Activated CD8-positive, alpha-beta memory T cell treated with anti-CD3 and anti-CD28 coated beads, Interleukin-2, amount 50 U/mL, for 4 hours (primary cell): ENCODE results near the gene ATP9B.
A peak's percentile ranks its signal among the peaks of the same experiment; 100 is the strongest.

Source experiments
- DNase-seq: peaks from one replicate; pipeline ENCODE4 v3.0.0-alpha.2; 2020

Gene ATP9B

GRCh38 chr18:79387214-79387613, 318.0 kb downstream of the ATP9B start:
- DNase-seq = no peak

- no peak for DNase-seq
These were observed 318.4 kb downstream of the ATP9B start for GRCh38 chr18:79387615-79388014.

- peak; percentile 6 for DNase-seq
These were observed 318.8 kb downstream of the ATP9B start for GRCh38 chr18:79388043-79388442.

DNA sequence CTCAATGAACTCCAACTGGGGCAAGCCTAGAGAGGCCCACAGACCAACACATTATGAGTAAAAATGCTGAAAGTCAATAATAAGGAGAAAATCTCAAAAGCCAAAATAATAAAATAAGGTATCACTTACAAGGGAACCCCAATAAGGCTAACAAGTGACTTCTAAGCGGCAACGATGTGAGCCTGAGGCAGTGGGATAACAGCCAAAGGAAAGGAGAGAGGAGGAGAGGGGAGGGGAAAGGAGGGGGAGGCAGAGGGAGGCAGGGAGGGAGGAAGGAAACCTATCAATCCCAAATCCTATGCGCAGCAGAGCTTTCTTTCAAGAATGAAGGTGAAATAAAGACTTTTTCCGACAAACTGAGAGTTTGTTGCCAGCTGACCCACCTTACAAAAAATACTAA, 320.5 kb downstream of the ATP9B start:
- DNase-seq = no peak

DNA sequence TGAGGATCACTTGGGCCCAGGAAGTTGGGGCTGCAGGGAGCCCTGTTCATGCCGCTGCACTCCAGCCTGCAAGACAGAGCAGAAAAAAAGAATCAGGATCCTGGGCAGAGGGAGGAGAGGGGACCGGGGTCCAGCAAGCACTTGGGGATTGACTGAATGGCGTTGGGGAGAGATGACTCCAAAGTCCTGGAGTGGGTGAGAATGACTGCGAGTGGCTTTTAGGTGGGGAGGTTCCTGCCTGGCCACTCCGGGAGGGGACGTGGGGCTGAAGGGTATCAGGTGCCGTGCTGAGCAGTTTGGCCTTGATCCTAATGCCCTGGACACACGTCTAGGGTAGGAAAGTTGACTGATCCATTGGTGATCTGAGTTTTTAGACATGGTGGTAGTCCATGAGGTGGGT, 323.0 kb downstream of the ATP9B start:
- DNase-seq = peak; percentile 12

DNA sequence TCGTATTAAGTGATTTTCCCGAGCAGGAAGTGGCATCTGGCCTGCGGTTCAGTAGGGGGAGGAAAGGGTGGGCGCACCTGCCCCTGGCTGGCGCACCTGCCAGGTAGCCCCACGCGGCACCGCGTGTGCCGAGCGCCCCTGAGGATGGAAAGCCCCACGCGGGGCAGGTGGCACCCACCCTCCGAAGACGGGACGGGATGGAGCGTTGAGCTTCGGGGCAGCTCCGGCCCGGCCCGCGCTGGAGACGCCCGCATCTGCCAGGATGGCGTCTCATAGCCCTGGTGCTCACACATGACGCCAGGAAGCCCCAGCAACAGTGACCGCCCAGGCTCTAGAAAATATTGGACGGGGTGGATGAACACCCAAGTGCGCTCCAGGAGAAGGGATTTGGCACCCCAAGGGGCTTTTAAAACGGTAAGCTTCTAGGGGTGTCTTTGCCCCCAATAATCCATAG, 324.0 kb downstream of the ATP9B start:
- DNase-seq = peak; percentile 41

DNA sequence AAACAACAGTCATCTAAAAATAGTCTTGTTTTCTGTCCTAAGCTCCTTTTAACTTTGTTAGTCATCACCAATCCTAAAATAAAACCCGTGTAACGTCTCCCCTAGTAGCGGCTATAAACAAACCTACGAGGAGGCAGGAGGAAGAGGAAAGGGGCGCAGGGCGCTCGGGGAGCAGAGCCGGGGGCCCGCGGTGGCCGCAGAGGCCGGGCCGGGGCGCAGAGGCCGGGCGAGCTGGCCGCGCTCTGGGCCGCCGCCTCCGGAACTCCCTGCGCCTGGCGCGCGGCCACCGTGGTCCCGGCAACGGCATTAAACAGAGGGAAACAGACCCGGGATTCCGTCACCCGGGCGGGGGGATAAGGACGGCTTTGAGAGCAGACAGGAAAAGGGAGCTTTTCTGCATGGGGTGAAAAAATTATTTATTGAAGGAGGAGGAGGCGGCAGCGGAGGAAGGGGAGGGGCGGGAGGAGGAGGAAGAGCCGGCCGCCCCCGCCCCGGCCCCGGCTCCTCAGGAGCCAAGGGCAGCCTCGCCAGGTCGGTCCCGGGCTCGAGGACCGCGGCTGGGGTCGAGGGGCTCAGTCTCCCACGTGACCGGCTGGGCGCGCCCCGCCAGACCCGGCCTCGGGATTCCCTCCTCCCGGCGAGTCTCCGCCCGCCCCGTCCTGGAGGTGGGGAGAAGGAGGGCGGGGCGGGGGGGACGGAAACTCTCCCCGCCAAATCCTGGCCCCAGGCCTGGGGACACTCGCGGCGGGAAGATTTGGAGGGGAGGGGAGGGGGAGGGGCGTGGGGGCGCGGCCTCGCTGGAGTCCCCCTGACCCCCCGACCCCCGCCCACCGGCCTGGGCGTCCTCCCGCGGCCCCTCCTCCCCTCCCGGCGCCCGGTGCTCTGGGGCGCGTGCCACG, 324.7 kb downstream of the ATP9B start:
- peak; percentile 47 for DNase-seq

DNA sequence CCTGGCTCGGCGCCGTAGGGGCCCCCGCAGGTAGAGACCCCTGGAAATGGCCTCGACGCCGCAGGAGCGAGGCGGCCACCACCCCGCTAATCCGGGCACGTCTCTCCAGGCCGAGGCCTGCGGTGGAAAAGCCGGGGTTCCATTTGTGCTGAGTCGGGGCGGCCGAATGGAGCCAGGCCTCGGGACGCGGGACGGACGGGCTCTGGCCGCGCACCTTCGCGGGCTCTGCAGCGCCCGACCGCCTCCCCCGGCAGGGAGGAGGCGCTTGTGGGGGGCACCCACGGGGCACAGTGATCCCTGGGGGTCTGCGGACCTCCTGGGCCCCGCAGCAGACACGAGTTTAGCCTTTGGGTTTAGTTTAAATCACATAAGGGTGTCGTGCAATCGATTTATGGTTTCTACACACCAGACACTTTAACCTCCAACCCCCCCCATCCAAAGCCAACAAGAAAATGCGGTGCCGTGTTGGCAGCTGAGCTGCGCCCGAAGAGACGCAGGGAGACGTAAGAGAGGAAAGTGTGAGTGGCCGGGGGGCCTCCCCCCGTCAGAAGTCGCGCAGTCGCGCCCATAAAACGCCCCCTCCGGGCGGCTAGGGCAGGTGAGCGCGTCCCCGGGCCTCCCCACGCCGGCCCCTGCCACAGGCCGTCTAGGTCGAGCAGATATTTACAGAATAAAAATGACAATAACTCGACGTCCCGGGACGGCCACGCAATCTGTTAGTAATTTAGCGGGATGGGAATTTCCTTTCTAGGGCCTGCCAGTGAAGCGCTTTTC, 325.5 kb downstream of the ATP9B start:
- DNase-seq = peak; percentile 80

DNA sequence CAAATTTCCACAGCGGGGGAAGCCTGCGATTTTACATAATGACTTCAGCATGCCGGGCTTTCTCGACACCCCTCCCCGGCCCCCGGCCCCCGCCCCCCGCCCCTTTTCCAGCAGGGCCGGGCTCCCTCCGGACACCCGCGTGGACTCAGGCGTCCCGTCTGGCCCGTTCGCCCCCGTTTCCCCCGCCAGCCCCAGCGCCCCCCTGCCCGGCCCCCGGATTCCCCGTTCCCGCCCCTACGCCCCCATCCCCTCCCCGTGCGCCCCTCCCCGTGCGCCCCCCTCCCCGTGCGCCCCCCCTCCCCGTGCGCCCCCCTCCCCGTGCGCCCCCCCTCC, 326.1 kb downstream of the ATP9B start:
- no peak for DNase-seq

GRCh38 chr18:79395761-79396404, 326.7 kb downstream of the ATP9B start, which contains the start of gene NFATC1:
NFATC1 (plus strand) TSS chr18:79395930; CDS start chr18:79396225, 295 bp downstream.
- peak; percentile 90 for DNase-seq

DNA sequence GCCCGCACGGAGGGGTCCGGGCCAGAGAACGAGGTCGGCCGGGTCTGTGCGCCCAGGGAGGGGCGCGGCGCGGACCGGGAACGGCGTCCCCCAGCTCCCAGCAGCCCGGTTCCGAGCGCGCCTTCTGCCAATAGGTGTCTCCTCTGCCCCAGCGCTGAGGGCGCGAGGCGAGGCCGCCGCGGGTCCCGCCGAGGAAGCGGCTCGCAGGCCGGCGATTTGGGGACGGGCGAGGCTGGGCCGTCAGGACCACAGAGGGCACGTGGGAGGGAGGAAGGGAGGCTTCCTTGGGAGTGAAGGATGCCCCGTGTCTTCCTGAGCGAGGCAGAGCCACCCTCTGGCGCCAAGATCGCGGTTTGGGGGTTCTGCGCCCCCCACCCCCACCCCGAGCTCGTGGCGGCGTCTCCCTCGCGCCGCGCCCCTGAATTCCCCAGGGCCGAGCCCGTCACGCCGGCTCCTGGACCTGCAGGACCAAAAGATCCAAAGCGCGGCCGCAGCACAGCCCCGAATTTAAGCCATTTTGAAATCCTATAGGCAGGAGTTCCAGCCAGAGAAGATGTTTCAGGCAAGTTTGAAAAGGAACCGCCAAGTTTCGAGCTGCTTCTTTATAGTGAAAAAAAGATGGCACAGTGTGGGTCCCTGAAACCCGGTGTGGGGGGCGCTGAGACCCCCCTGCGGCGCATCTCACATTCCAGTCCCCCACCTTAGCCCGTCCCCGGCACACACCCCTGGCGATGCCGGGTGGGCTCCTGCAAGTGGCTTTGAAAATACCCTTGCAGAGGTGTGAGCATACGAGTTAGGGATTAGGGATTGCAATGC, 327.4 kb downstream of the ATP9B start:
- DNase-seq = peak; percentile 50

DNA sequence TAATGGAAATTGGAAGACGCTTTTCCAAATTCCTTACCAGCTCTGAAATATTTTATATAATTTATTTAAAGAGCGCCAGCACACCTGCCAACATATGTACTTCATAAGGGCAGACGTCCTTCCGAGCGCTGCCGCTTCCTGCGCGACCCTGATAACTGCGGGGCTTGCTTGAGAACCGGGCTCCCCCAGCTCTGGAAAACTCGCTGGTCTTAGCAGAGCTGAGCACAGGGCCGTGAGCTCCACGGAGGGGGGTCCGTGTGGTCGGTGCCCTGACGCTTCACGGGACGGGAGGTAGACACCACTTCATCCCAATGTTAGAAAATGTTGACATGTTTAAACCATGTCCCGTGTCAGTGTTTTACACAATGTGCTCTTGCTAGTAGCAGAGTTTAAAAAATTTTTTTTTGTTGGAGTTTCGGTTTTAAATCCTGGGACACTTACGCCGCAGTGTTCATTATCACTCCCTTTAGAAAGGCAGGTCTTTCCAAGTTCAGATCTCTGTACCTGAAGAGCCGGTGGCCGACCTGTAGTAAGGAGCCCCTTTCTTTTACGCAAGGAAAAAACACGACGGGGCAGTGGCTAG, 328.1 kb downstream of the ATP9B start:
- no peak for DNase-seq

DNA sequence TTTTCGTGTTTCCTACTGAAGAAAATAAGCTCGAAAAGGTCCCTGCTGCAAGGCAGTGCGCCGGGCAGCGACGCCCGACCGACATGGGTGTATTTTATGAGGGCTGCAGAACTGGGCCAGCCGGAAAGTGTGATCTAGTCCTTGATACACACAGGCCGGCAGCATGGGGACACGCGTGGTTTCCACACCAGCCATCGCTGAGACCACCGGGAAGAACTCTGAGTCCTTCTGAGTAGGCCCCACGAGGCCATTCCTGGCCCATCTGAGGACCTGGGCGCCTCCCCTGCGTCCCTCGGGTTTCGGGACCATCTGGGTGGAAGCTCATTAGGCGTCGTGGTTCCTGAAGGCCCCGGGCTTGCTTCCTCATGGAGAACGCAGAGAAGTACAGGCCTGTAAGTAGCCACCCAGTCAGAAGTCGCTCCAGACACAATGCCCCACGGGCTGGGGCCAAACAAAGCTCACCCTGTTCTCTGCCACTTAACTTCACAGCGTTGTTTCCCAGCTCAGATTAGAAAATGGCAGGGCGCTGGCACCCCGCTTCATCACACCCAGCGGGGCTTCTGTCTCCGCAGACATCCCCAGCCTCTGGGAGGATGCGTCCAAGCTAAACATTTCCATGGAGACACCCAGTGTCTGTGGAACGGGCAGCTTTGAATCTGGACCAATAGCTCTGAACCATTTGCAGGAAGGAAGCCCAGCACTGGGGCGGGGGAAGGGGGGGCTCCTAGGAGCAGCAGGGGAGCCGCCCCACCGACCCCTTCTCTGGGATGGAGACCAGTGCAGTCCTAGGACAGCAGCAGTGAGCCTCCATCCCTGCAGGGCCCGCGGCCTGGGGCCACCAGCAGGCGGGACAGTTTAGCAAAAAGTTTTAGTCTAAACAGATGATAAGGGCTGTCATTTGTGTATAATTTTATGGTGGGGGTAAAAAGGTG, 328.9 kb downstream of the ATP9B start:
- no peak for DNase-seq

GRCh38 chr18:79399275-79400081, 330.3 kb downstream of the ATP9B start:
- DNase-seq = no peak

- peak; percentile 63 for DNase-seq
These were observed 330.9 kb downstream of the ATP9B start for GRCh38 chr18:79400091-79400590.

DNA sequence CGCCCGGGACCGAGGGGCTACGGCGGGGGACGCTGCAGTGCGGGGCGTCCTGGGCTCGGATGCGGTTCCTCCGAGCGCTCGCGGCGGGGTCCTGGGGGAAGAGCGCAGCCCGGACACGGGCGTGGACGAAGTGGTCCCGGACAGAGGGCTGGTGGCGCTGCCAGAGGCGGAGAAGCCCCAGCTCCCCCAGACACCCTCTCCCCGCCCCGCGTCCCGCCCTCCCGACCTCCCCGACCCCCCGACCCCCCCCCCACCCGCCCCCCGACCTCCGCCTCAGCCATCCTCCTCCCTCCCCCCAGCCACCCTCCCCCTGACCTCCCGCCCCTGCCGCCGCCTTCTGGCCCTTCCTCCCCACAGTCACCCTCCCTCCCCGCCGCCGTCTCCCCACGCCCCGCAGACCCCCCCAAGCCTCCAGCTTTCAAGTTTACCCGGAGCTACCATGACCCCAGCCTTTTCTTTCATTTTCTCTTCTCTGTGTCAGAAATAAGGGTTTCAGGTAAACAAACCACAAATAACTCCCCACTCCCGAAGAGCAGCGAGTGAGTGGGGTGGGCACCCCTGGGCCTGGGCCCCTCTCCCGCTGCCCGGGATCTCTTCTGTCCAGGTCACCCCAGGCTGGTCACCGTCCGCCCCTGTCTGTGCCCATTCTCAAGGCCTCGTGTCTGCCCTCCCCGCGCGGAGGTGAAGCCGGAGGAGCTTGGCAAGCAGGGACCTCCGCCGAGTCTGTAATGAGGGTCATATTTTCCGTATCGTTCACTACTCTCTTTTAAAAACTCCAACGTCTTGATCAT, 331.6 kb downstream of the ATP9B start:
- peak; percentile 65 for DNase-seq

DNA sequence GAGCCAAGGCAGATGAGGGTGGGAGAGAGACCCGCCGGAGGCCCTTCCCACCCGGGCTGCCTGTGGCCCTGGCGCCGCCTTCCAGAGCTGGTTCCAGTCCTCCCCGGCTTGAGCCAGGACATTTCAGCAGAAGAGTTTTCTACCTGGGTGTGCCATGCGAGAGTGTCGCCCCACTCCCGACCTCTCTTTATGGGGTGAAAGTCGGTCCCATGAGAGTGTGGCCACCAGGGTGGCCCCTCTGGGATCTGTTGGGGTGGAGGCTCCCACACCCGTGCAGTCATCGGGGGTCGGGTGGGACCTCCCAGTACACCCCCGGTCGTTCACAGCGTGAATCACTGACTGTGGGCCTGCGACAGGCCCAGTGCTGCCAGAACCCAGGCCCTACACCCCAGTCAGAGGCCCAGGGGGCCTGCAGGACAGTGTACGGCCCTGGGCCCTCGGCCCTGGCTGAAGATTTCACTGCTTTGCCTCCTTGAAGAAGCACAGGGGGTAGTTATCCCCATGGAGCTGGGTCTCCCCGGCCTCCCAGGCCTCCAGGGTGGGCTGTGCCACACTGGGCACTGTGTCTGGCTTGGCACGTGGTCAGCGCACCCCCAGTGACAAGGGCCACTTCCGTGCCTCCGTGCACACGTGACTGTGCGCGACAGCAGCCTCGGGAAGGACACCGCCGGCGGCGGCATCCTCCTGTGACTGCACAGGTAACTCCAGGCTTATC, 332.5 kb downstream of the ATP9B start:
- no peak for DNase-seq

DNA sequence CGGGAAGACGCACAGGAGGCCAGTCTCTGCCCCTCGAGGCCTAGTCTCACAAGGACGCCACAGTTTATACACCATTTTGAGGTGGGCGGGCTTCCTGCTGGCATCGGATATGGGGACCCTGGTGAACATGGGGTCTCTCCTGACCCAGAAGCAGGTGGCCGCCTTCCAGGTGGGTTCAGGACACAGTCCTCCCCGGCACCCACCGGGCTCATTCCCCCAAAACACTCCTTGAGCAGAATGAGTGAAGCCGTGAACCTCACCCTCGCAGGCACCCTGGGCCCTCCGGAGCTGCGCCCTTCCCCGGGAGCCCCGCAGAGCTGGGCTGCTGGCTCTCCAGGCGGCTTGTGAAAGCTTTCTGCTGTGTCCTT, 333.0 kb downstream of the ATP9B start:
- DNase-seq = no peak
